IMR-90 (cell line): ENCODE results near the gene MAGEB18.

ENCODE experiments used
- FOS ChIP-seq: fragments of 150-350 bp; IDR thresholded peaks from 2 replicates; pipeline ENCODE4 v1.6.1; 2016; ENCODE audit warnings: low read depth, low read length
- MAZ ChIP-seq: IDR thresholded peaks from 2 replicates; pipeline ENCODE4 v1.6.1; 2012; ENCODE audit warnings: low read depth, mild to moderate bottlenecking, low read length, improper control_type of control experiment, moderate library complexity, borderline replicate concordance
- MXI1 ChIP-seq: IDR thresholded peaks from 2 replicates; pipeline ENCODE4 v1.6.1; 2012; ENCODE audit warnings: low read depth, mild to moderate bottlenecking, low read length, moderate library complexity, borderline replicate concordance
- NFE2L2 ChIP-seq: fragments of 150-350 bp; IDR thresholded peaks from 2 replicates; pipeline ENCODE4 v1.6.1; 2016; ENCODE audit warnings: low read depth, mild to moderate bottlenecking, low read length
- POLR2A ChIP-seq: IDR thresholded peaks from 2 replicates; pipeline ENCODE4 v1.6.1; 2012; ENCODE audit warnings: mild to moderate bottlenecking, low read depth, low read length
- SMC3 ChIP-seq: fragments of 150-350 bp; IDR thresholded peaks from 2 replicates; pipeline ENCODE4 v1.6.1; 2016; ENCODE audit warnings: low read depth, mild to moderate bottlenecking, antibody characterized with exemption, low read length, moderate library complexity
- TF ChIP-seq, protein P1 (sequence below): conservative IDR thresholded peaks from 2 replicates; pipeline ENCODE4 v1.5.1; 2012; ENCODE audit warnings: mild to moderate bottlenecking, low read depth, low read length, improper control_type of control experiment

DNA sequence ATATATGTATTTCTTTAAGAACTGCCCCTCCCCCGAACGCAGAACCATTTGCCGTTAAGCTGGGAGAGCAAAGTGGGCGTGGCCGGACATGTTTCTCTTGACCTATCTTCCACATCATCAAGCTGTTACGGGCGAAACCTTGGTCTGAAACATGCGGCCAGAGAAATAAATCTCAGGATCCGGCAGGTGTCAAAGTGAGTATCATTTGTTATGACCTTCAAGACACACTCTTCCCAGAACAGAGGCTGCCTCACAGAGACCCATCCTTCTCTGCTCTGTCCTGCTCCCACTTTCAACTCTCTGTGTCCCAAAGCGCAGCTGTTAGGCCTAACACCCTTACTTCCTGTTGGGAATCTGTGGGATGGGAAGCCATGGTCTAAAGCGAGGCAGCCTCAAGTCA, at the start of gene MAGEB18:
- no peak for TF ChIP-seq MXI1
- TF ChIP-seq SMC3 = no peak
- TF ChIP-seq NFE2L2 = no peak
- TF ChIP-seq, protein P1, sequence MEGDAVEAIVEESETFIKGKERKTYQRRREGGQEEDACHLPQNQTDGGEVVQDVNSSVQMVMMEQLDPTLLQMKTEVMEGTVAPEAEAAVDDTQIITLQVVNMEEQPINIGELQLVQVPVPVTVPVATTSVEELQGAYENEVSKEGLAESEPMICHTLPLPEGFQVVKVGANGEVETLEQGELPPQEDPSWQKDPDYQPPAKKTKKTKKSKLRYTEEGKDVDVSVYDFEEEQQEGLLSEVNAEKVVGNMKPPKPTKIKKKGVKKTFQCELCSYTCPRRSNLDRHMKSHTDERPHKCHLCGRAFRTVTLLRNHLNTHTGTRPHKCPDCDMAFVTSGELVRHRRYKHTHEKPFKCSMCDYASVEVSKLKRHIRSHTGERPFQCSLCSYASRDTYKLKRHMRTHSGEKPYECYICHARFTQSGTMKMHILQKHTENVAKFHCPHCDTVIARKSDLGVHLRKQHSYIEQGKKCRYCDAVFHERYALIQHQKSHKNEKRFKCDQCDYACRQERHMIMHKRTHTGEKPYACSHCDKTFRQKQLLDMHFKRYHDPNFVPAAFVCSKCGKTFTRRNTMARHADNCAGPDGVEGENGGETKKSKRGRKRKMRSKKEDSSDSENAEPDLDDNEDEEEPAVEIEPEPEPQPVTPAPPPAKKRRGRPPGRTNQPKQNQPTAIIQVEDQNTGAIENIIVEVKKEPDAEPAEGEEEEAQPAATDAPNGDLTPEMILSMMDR = no peak
- TF ChIP-seq MAZ = no peak
- TF ChIP-seq POLR2A = no peak
- no peak for TF ChIP-seq FOS
